ENCODE results near the gene TMEM8B.

The TMEM8B gene

GRCh38 chr9:35856882-35857281 lies 27.9 kb downstream of the TMEM8B start:
- H3K4me2 ChIP-seq (ENCODE audit: low read length), result no peak overlapping the region
- H3K4me3 ChIP-seq (ENCODE audit: low read depth, low read length, poor library complexity, severe bottlenecking), result no peak overlapping the region
- TF ChIP-seq EZH2 (IDR thresholded peaks at IDR 0.05; ENCODE audit: borderline replicate concordance, low read length), result no peak
- no peak for TF ChIP-seq CTCF (IDR thresholded peaks at IDR 0.05; ENCODE audit: low read length)
- no peaks in the 10 kb centered on the region for H3K4me1 ChIP-seq (ENCODE audit: insufficient read depth, low read length, severe bottlenecking)
- no peaks in the 10 kb centered on the region for H3K27me3 ChIP-seq (ENCODE audit: insufficient read depth, low read length)
- H4K20me1 ChIP-seq (ENCODE audit: insufficient read depth, low read length), result no peaks in the 10 kb centered on the region
- no peaks in the 10 kb centered on the region for H3K79me2 ChIP-seq (ENCODE audit: insufficient read depth, low read length)
- no peaks in the 10 kb centered on the region for H3K9me3 ChIP-seq (ENCODE audit: low read length)
- H2AFZ ChIP-seq (ENCODE audit: low read length), result no peak overlapping the region
- no peaks in the 10 kb centered on the region for H3K9me2 ChIP-seq (ENCODE audit: low read depth, low read length)
- no peaks in the 10 kb centered on the region for H3F3A ChIP-seq (ENCODE audit: insufficient read depth, low read length)
- no peak overlapping the region for H3K9ac ChIP-seq (ENCODE audit: low read length)
- no peaks in the 10 kb centered on the region for H3K36me3 ChIP-seq (ENCODE audit: insufficient read depth, low read length)
- H3K27ac ChIP-seq (ENCODE audit: low read depth, low read length, poor library complexity, severe bottlenecking), result no peak overlapping the region

GRCh38 chr9:35858458-35858857 lies 29.4 kb downstream of the TMEM8B start:
- no peak overlapping the region for H3K4me2 ChIP-seq (ENCODE audit: low read length)
- TF ChIP-seq EZH2 (IDR thresholded peaks at IDR 0.05; ENCODE audit: borderline replicate concordance, low read length), result no peak
- no peak for TF ChIP-seq CTCF (IDR thresholded peaks at IDR 0.05; ENCODE audit: low read length)

GRCh38 chr9:35859310-35859989 lies 30.4 kb downstream of the TMEM8B start:
- H3K9ac ChIP-seq (ENCODE audit: low read length), result no peak overlapping the region
- H3K4me3 ChIP-seq (ENCODE audit: low read depth, low read length, poor library complexity, severe bottlenecking), result no peak overlapping the region
- TF ChIP-seq CTCF (IDR thresholded peaks at IDR 0.05; ENCODE audit: low read length) (no peak), EZH2 (IDR thresholded peaks at IDR 0.05; ENCODE audit: borderline replicate concordance, low read length) (no peak)

More at GRCh38 chr9:35858458-35858857, 29.4 kb downstream of the TMEM8B start:
- no peak overlapping the region for H3K27ac ChIP-seq (ENCODE audit: low read depth, low read length, poor library complexity, severe bottlenecking)
- H3K4me3 ChIP-seq (ENCODE audit: low read depth, low read length, poor library complexity, severe bottlenecking), result no peak overlapping the region
- H3F3A ChIP-seq (ENCODE audit: insufficient read depth, low read length), result no peaks in the 10 kb centered on the region
- no peaks in the 10 kb centered on the region for H3K9me3 ChIP-seq (ENCODE audit: low read length)
- no peaks in the 10 kb centered on the region for H3K4me1 ChIP-seq (ENCODE audit: insufficient read depth, low read length, severe bottlenecking)
- H3K9me2 ChIP-seq (ENCODE audit: low read depth, low read length), result no peaks in the 10 kb centered on the region
- H3K27me3 ChIP-seq (ENCODE audit: insufficient read depth, low read length), result no peaks in the 10 kb centered on the region
- no peak overlapping the region for H3K9ac ChIP-seq (ENCODE audit: low read length)
- H2AFZ ChIP-seq (ENCODE audit: low read length), result no peak overlapping the region
- no peaks in the 10 kb centered on the region for H3K36me3 ChIP-seq (ENCODE audit: insufficient read depth, low read length)
- no peaks in the 10 kb centered on the region for H3K79me2 ChIP-seq (ENCODE audit: insufficient read depth, low read length)
- H4K20me1 ChIP-seq (ENCODE audit: insufficient read depth, low read length), result no peaks in the 10 kb centered on the region

More at GRCh38 chr9:35859310-35859989, 30.4 kb downstream of the TMEM8B start:
- H3K79me2 ChIP-seq (ENCODE audit: insufficient read depth, low read length), result no peaks in the 10 kb centered on the region
- H3K4me1 ChIP-seq (ENCODE audit: insufficient read depth, low read length, severe bottlenecking), result no peaks in the 10 kb centered on the region
- no peaks in the 10 kb centered on the region for H3K27me3 ChIP-seq (ENCODE audit: insufficient read depth, low read length)
- H3F3A ChIP-seq (ENCODE audit: insufficient read depth, low read length), result no peaks in the 10 kb centered on the region
- no peak overlapping the region for H3K27ac ChIP-seq (ENCODE audit: low read depth, low read length, poor library complexity, severe bottlenecking)
- no peaks in the 10 kb centered on the region for H3K9me2 ChIP-seq (ENCODE audit: low read depth, low read length)
- no peaks in the 10 kb centered on the region for H4K20me1 ChIP-seq (ENCODE audit: insufficient read depth, low read length)
- no peaks in the 10 kb centered on the region for H3K36me3 ChIP-seq (ENCODE audit: insufficient read depth, low read length)
- H2AFZ ChIP-seq (ENCODE audit: low read length), result no peak overlapping the region
- H3K9me3 ChIP-seq (ENCODE audit: low read length), result no peaks in the 10 kb centered on the region
- H3K4me2 ChIP-seq (ENCODE audit: low read length), result no peak overlapping the region
